Vagina (tissue), 2 donors: ENCODE measurements around the gene ZNF775.

ENCODE experiments used
- POLR2A ChIP-seq, 2 donors: fragments of 450-650 bp; IDR thresholded peaks; one replicate each; pipeline ENCODE4 v1.6.1; 2017; ENCODE audit warnings: antibody characterized with exemption in 2 of 2, mild to moderate bottlenecking in 2 of 2, moderate library complexity in 2 of 2
- POLR2AphosphoS5 ChIP-seq, 2 donors: sonication (generic); formaldehyde crosslinking; IDR thresholded peaks; one replicate each; pipeline ENCODE4 v1.9.0; 2017; ENCODE audit warnings: antibody characterized with exemption in 2 of 2, mild to moderate bottlenecking in 2 of 2, low read depth in 1 of 2; ENCODE audit not compliant: insufficient read depth in 1 of 2
- TF ChIP-seq, protein P1 (sequence below), 3 experiments: fragments of 450-650 bp in 2 of 3; fragments of 200-600 bp in 1 of 3; sonication (generic) in 1 of 3; IDR thresholded peaks; one replicate each; pipeline ENCODE4 v1.5.1; 2017 to 2019; ENCODE audit warnings: antibody characterized with exemption in 3 of 3, mild to moderate bottlenecking in 2 of 3, moderate library complexity in 2 of 3

DNA sequence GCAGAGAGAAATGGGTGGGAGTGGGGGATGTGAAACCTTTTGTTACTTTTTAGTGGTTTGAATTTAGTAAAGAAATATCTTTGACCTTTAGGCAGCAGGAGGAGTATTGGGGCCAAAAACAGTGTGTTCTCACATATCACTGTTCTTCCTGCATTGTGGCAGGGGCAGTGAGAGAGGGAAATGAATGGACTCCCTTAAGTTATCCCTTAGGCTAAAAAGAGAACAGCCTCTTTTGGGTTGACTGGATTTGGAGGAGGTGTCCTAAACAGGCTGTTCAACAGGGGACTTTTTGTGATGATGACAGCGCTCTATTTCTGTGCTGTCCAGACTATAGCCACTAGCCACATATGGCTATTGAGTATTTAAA lies 22.3 kb downstream of the ZNF775 start:
- TF ChIP-seq, protein P1, sequence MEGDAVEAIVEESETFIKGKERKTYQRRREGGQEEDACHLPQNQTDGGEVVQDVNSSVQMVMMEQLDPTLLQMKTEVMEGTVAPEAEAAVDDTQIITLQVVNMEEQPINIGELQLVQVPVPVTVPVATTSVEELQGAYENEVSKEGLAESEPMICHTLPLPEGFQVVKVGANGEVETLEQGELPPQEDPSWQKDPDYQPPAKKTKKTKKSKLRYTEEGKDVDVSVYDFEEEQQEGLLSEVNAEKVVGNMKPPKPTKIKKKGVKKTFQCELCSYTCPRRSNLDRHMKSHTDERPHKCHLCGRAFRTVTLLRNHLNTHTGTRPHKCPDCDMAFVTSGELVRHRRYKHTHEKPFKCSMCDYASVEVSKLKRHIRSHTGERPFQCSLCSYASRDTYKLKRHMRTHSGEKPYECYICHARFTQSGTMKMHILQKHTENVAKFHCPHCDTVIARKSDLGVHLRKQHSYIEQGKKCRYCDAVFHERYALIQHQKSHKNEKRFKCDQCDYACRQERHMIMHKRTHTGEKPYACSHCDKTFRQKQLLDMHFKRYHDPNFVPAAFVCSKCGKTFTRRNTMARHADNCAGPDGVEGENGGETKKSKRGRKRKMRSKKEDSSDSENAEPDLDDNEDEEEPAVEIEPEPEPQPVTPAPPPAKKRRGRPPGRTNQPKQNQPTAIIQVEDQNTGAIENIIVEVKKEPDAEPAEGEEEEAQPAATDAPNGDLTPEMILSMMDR (IDR thresholded peaks at IDR 0.05), result no peak
- no peak for TF ChIP-seq POLR2AphosphoS5 (IDR thresholded peaks at IDR 0.05; ENCODE audit: insufficient read depth in 1 of 2, low read depth in 1 of 2)
- no peak for TF ChIP-seq POLR2A (IDR thresholded peaks at IDR 0.05)
